NCI-H1092 (cell line): Measurements from ENCODE around the gene SHISA7.
"Not testable (repeated sequence)": the region's sequence is repeated elsewhere in the genome, so short reads cannot be mapped to it uniquely, and the experiment has no call there.

ENCODE experiments used
- DNase-seq: peaks from one replicate; lab custom pipeline; 2025; lab: John Stamatoyannopoulos, UW

Gene SHISA7

GRCh38 chr19:55418185-55418584 is 24.9 kb downstream of the SHISA7 start:
- no peak for DNase-seq

- no peak for DNase-seq
Measured at GRCh38 chr19:55410168-55410567, 32.9 kb downstream of the SHISA7 start.

GRCh38 chr19:55409179-55409578 is 33.9 kb downstream of the SHISA7 start:
- not testable (repeated sequence) for DNase-seq

- DNase-seq, result no peak
Measured at GRCh38 chr19:55408533-55408872, 34.6 kb downstream of the SHISA7 start.

- peak; percentile 97 for DNase-seq
Measured at GRCh38 chr19:55407800-55408532, 35.1 kb downstream of the SHISA7 start.

- DNase-seq, result not testable (repeated sequence)
Measured at GRCh38 chr19:55407550-55407799, 35.6 kb downstream of the SHISA7 start, which contains the start of gene UBE2S. Gene UBE2S (minus strand): TSS chr19:55407788. CDS start chr19:55407589, 199 bp downstream.

GRCh38 chr19:55406826-55407549 is 36.1 kb downstream of the SHISA7 start:
- no peak for DNase-seq

- no peak for DNase-seq
Measured at GRCh38 chr19:55406091-55406825, 36.8 kb downstream of the SHISA7 start.

GRCh38 chr19:55405638-55406037 is 37.5 kb downstream of the SHISA7 start:
- no peak for DNase-seq

- DNase-seq, result no peak
Measured at GRCh38 chr19:55402509-55402908, 40.6 kb downstream of the SHISA7 start.

- DNase-seq, result not testable (repeated sequence)
Measured at GRCh38 chr19:55401390-55401789, 41.7 kb downstream of the SHISA7 start.

- DNase-seq, result no peak
Measured at GRCh38 chr19:55400281-55401087, 42.6 kb downstream of the SHISA7 start.

- DNase-seq, result no peak
Measured at GRCh38 chr19:55398200-55398925, 44.7 kb downstream of the SHISA7 start.

GRCh38 chr19:55392820-55393761 is 50.0 kb downstream of the SHISA7 start:
- no peak for DNase-seq

GRCh38 chr19:55391702-55392615 is 51.1 kb downstream of the SHISA7 start:
- no peak for DNase-seq

GRCh38 chr19:55391191-55391670 is 51.9 kb downstream of the SHISA7 start:
- no peak for DNase-seq

- no peak for DNase-seq
Measured at GRCh38 chr19:55390461-55390880, 52.6 kb downstream of the SHISA7 start.

GRCh38 chr19:55389386-55390317 is 53.4 kb downstream of the SHISA7 start:
- DNase-seq, result no peak
